Duodenal mucosa (tissue), 2 donors: Measurements from ENCODE around the gene TMEM145.

Experiments used
- H3K27ac ChIP-seq: one replicate; pipeline ENCODE4 v1.7.0; 2013; ENCODE audit warnings: low read depth, low read length
- H3K27me3 ChIP-seq, 2 donors: one replicate each; pipeline ENCODE4 v1.7.0; 2013; ENCODE audit warnings: low read length in 2 of 2, control low read depth in 1 of 2; ENCODE audit not compliant: insufficient read depth in 2 of 2, control insufficient read depth in 1 of 2
- H3K36me3 ChIP-seq, 2 donors: one replicate each; pipeline ENCODE4 v1.7.0; 2013; ENCODE audit warnings: low read length in 2 of 2, control low read depth in 1 of 2; ENCODE audit not compliant: insufficient read depth in 2 of 2, control insufficient read depth in 1 of 2
- H3K4me1 ChIP-seq, 2 donors: one replicate each; pipeline ENCODE4 v1.7.0; 2013; ENCODE audit warnings: low read length in 2 of 2, control low read depth in 1 of 2; ENCODE audit not compliant: insufficient read depth in 2 of 2, control insufficient read depth in 1 of 2
- H3K4me3 ChIP-seq, 2 donors: one replicate each; pipeline ENCODE4 v1.7.0; 2013; ENCODE audit warnings: low read length in 2 of 2, low read depth in 1 of 2
- H3K9ac ChIP-seq, 2 donors: one replicate each; pipeline ENCODE4 v1.7.0; 2013; ENCODE audit warnings: low read length in 2 of 2, low read depth in 1 of 2
- H3K9me3 ChIP-seq, 2 donors: one replicate each; pipeline ENCODE4 v1.7.0; 2013; ENCODE audit warnings: low read length in 2 of 2, control low read depth in 1 of 2; ENCODE audit not compliant: control insufficient read depth in 1 of 2

Gene TMEM145

DNA sequence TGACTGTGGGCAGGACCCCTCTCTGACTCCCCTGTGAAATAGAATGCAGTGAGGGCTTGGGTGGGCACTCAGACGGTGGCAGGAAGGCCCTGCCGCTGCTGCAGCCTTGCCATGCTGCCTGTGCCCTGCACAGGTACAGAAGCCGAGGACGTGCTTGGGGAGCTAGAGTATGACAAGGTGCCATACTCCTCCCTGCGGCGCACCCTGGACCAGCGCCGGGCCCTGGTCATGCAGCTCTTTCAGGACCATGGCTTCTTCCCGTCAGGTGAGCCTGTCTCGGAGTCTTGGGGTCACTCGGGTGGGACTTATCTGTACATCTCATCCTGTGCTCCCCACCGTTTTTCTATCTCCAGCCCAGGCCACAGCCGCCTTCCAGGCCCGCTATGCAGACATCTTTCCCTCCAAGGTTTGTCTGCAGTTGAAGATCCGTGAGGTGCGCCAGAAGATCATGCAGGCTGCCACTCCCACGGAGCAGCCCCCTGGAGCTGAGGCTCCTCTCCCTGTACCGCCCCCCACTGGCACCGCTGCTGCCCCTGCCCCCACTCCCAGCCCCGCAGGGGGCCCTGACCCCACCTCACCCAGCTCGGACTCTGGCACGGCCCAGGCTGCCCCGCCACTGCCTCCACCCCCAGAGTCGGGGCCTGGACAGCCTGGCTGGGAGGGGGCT is 18.5 kb upstream of the TMEM145 start:
- Histone ChIP-seq H3K36me3 (peaks cover 15 to 46% of the 10 kb centered on the region in 2 donors), H3K27me3 (no peaks in the 10 kb centered on the region), H3K9me3 (no peaks in the 10 kb centered on the region), H3K9ac (no peak overlapping the region), H3K27ac (no peak overlapping the region), H3K4me3 (no peak overlapping the region), H3K4me1 (peaks cover 5 to 8% of the 10 kb centered on the region in 2 donors)

DNA sequence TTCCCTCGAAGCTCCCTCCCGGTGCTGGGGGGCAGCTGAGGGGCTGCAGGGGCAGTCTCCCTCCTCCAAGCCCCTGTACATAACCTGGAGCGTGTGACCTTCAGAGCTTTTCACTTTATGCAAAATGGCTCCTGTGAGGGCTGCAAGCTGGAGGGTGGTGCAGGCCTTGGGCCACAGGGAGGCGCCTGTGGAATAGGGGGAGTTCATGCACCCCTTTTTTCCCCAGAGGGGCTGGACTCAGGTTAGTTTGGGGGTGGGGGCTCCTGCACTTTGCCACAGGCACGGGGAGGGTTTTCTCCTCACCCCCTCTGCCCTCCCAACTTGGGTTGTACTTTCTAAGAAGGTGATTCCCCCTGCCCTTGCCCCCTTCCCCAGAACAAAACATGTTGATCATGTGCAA is 17.8 kb upstream of the TMEM145 start:
- no peak overlapping the region for H3K4me3 ChIP-seq
- no peaks in the 10 kb centered on the region for H3K9me3 ChIP-seq
- H3K4me1 ChIP-seq: peaks cover 5 to 8% of the 10 kb centered on the region in 2 donors
- no peak overlapping the region for H3K9ac ChIP-seq
- no peaks in the 10 kb centered on the region for H3K27me3 ChIP-seq
- H3K36me3 ChIP-seq: peaks cover 15 to 39% of the 10 kb centered on the region in 2 donors
- H3K27ac ChIP-seq: no peak overlapping the region

DNA sequence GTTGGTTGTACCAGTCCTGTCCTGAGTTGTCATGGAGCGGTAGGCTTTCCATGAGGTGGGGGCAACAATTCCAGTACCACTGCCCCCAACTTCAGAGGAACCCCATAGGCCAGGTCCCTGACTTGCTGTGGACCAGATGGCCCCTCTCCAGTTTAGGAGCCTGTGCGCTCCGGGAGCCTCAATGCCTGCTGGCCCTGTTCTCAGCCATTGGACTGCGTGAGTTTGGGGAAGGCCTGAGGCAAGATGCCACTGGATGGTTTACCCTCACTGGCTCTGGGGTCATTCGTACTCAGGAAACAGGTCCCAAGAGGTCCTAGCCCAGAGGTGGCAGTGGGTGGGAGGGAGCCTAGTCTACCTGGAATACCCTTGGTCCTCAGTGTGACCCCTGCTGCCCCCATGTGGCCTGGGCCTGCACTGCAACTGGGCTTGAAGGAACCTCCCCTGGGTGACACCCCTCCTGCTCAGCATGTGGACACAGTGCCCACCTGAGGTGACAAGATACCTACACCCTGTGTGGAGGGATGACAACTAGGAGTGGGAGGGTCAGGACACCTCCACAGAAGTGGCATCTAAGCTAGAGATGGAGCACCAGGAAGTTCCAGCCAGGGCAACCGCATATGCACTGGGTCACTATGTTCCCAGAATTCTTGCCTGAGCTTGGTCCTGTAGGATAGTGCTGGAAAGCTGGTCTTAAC is 17.1 kb upstream of the TMEM145 start:
- Histone ChIP-seq H3K9me3 (no peaks in the 10 kb centered on the region), H3K27me3 (no peaks in the 10 kb centered on the region), H3K4me3 (no peak overlapping the region), H3K36me3 (peaks cover 14 to 32% of the 10 kb centered on the region in 2 donors), H3K4me1 (peaks cover 5 to 8% of the 10 kb centered on the region in 2 donors), H3K27ac (no peak overlapping the region), H3K9ac (no peak overlapping the region)

- H3K4me3 ChIP-seq: no peak overlapping the region
- H3K9me3 ChIP-seq: no peaks in the 10 kb centered on the region
- H3K36me3 ChIP-seq: peaks cover 10 to 27% of the 10 kb centered on the region in 2 donors
- H3K27me3 ChIP-seq: no peaks in the 10 kb centered on the region
- no peak overlapping the region for H3K9ac ChIP-seq
- H3K27ac ChIP-seq: no peak overlapping the region
- peaks cover 7 to 8% of the 10 kb centered on the region in 2 donors for H3K4me1 ChIP-seq
Measured at GRCh38 chr19:42297039-42297438, 16.1 kb upstream of the TMEM145 start.

- H3K4me1 ChIP-seq: peaks cover 11 to 14% of the 10 kb centered on the region in 2 donors
- H3K27me3 ChIP-seq: no peaks in the 10 kb centered on the region
- no peak within 1 kb of the TSS for H3K27ac ChIP-seq
- H3K9me3 ChIP-seq: no peaks in the 10 kb centered on the region
- H3K9ac ChIP-seq: peak within 1 kb of the TSS; percentile 48 to 86
- H3K4me3 ChIP-seq: peak within 1 kb of the TSS; percentile 73 to 90
- H3K36me3 ChIP-seq: no peaks in the 10 kb centered on the region
Measured at GRCh38 chr19:42301646-42302203, 11.4 kb upstream of the TMEM145 start, which contains the start of gene PRR19. Gene PRR19, plus strand, starts transcription at chr19:42302132. Its CDS starts 7,453 bp downstream, at chr19:42309585.

- Histone ChIP-seq H3K9me3 (no peaks in the 10 kb centered on the region), H3K27ac (no peak overlapping the region), H3K27me3 (no peaks in the 10 kb centered on the region), H3K9ac (peak overlapping the region in 1 of 2 donors; percentile 48), H3K36me3 (no peaks in the 10 kb centered on the region), H3K4me1 (peaks cover 11 to 14% of the 10 kb centered on the region in 2 donors), H3K4me3 (peak overlapping the region; percentile 73 to 90)
Measured at GRCh38 chr19:42303101-42303464, 10.0 kb upstream of the TMEM145 start.

DNA sequence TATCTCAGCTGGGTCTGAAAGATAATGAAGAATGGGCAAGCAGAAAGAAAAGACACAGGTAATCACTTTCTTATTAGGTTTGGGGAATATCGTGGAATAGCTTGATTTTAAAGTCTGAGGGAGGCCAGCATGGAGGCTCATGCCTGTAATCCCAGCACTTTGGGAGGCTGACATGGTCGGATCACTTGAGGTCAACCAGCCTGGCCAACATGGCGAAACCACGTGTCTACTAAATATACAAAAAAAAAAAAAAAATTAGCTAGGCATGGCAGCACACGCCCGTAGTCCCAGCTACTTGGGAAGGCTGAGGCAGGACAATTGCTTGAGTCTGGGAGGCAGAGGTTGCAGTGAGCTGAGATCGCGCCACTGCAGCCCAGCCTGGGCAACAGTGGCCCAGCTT is 9.2 kb upstream of the TMEM145 start:
- no peaks in the 10 kb centered on the region for H3K36me3 ChIP-seq
- H3K4me1 ChIP-seq: peaks cover 11 to 14% of the 10 kb centered on the region in 2 donors
- H3K4me3 ChIP-seq: no peak overlapping the region
- H3K27me3 ChIP-seq: no peaks in the 10 kb centered on the region
- no peak overlapping the region for H3K27ac ChIP-seq
- no peaks in the 10 kb centered on the region for H3K9me3 ChIP-seq
- no peak overlapping the region for H3K9ac ChIP-seq

GRCh38 chr19:42306646-42307045 is 6.5 kb upstream of the TMEM145 start:
- Histone ChIP-seq H3K4me1 (peaks cover 7 to 10% of the 10 kb centered on the region in 2 donors), H3K9me3 (no peaks in the 10 kb centered on the region), H3K9ac (no peak overlapping the region), H3K36me3 (no peaks in the 10 kb centered on the region), H3K27ac (no peak overlapping the region), H3K4me3 (no peak overlapping the region), H3K27me3 (no peaks in the 10 kb centered on the region)

- H3K4me1 ChIP-seq: peaks cover 0 to 7% of the 10 kb centered on the region in 2 donors
- no peak overlapping the region for H3K4me3 ChIP-seq
- H3K27me3 ChIP-seq: peaks cover 14 to 24% of the 10 kb centered on the region in 2 donors
- H3K9me3 ChIP-seq: no peaks in the 10 kb centered on the region
- H3K9ac ChIP-seq: no peak overlapping the region
- H3K27ac ChIP-seq: no peak overlapping the region
- no peaks in the 10 kb centered on the region for H3K36me3 ChIP-seq
Measured at GRCh38 chr19:42309686-42310085, 3.4 kb upstream of the TMEM145 start.

- Histone ChIP-seq H3K9ac (no peak overlapping the region), H3K27ac (no peak overlapping the region), H3K9me3 (no peaks in the 10 kb centered on the region), H3K4me3 (no peak overlapping the region), H3K27me3 (peaks cover 17 to 30% of the 10 kb centered on the region in 2 donors), H3K36me3 (no peaks in the 10 kb centered on the region), H3K4me1 (peaks cover 0 to 7% of the 10 kb centered on the region in 2 donors)
Measured at GRCh38 chr19:42311657-42312056, 1.5 kb upstream of the TMEM145 start.
